H1 (cell line): Measurements from ENCODE around the gene PSME2. TPM values are rescaled to one million over a fixed set of nuclear protein-coding genes. Genes with fewer than 3 reads are reported as not detected.

Source experiments
- CHD2 ChIP-seq: IDR thresholded peaks from 2 replicates; pipeline ENCODE4 v1.6.1; 2012; ENCODE audit warnings: low read length, improper control_type of control experiment
- FOSL1 ChIP-seq: IDR thresholded peaks from 2 replicates; pipeline ENCODE4 v1.6.1; 2011; ENCODE audit warnings: mild to moderate bottlenecking, low read depth, low read length, moderate library complexity; ENCODE audit not compliant: insufficient read depth
- MAFK ChIP-seq: IDR thresholded peaks from 2 replicates; pipeline ENCODE4 v1.6.1; 2012; ENCODE audit warnings: low read depth, mild to moderate bottlenecking, improper control_type of control experiment, low read length
- ZNF274 ChIP-seq: IDR thresholded peaks from 2 replicates; pipeline ENCODE4 v1.7.0; 2012; ENCODE audit warnings: low read length, borderline replicate concordance; ENCODE audit errors: extremely low read depth
- polyA plus RNA-seq, 7 experiments: library from polyadenylated mRNA; depleted of rRNA in 3 of 7; stranded (reverse) in 5 of 7; unstranded in 2 of 7; fragments of >200 nt in 5 of 7; fragments of 200-250 nt in 2 of 7; gene quantifications; 1 replicate in 5 of 7; 2 replicates in 1 of 7; 4 replicates in 1 of 7; pipeline versions ENCODE4 v1.2.1 to v1.2.3, GENCODE V29; 2011 to 2013; ENCODE audit warnings: missing spikeins in 2 of 7, mixed read lengths in 2 of 7
- total RNA-seq: library from RNA; stranded (reverse); fragmentation: NEBNext Ultra II Directional; extraction: Animal tissue kit (Norgen Biotek cat#: 25700); gene quantifications from 2 replicates; pipeline ENCODE4 v1.2.1, GENCODE V29; 2021
- TF ChIP-seq, protein P1 (sequence below): IDR thresholded peaks from 2 replicates; pipeline ENCODE4 v1.6.1; 2012; ENCODE audit warnings: low read length, inconsistent platforms

The PSME2 gene
- total and polyA plus RNA-seq, 2 of the 8 experiments (the other 6 are each of a cell fraction or from before 2014, with no cell fraction given): 71.8 to 111 TPM

DNA sequence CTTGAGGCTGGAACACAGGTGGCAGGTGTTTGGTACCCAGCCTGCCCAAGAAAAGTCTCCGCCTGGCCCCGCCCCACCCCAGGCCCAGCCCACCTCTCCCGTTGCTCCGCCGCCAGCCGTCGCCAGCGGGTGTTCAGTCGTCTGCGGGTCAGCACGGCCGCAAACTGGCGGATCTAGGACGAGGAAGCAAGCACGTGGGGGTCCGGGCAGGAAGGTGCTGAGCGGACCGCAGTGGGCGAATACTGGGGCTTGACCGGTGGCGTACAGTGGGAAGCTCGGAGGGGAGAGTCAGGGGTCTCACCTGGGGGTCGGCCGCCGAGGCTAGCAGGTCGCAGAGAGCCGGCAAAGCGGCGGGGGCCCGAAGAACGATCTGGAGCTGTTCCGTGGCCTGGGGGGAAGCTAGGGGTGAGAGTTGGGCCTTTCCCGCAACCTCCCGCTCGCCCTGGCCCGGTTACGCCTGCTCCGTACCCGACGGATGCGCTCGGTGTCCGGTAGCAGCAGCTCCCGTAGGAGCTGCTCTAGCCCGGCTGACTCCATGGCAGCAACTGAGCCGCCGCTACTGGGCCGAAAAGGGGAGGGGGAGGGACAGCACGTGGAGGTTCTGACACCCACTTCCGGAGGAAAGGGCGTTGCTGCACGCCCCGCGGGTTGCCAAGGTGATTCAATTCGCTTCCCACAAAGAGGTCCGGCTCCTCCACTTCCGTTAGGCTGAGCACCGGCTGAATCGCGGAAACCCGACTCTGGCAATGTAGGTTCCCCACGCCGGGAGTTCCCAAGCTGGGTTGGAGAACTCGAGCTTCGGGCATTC lies 42.0 kb upstream of the PSME2 start, which contains the start of gene IPO4 (continued):
- TF ChIP-seq, protein P1, sequence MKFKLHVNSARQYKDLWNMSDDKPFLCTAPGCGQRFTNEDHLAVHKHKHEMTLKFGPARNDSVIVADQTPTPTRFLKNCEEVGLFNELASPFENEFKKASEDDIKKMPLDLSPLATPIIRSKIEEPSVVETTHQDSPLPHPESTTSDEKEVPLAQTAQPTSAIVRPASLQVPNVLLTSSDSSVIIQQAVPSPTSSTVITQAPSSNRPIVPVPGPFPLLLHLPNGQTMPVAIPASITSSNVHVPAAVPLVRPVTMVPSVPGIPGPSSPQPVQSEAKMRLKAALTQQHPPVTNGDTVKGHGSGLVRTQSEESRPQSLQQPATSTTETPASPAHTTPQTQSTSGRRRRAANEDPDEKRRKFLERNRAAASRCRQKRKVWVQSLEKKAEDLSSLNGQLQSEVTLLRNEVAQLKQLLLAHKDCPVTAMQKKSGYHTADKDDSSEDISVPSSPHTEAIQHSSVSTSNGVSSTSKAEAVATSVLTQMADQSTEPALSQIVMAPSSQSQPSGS: no peak
- TF ChIP-seq CHD2: peak; percentile 76; the same call in 1 of the 2 replicates
- no peak for TF ChIP-seq FOSL1
- no peak for TF ChIP-seq ZNF274
- no peak for TF ChIP-seq MAFK
